Measurements from ENCODE around the gene FAM171A1.
"Not testable (repeated sequence)": the region's sequence is repeated elsewhere in the genome, so short reads cannot be mapped to it uniquely, and the experiment has no call there.

Gene FAM171A1

GRCh38 chr10:15399060-15399661, 28.1 kb upstream of the FAM171A1 start:
- H3K27ac ChIP-seq (ENCODE audit: low read depth, low read length) = no peak overlapping the region
- H3K4me1 ChIP-seq (ENCODE audit: control insufficient read depth, insufficient read depth, low read length, unreplicated experiment) = no peaks in the 10 kb centered on the region
- H3K27me3 ChIP-seq (ENCODE audit: insufficient read depth, low read length) = peaks cover 11% of the 10 kb centered on the region; the same call in 1 of the 2 replicates
- H3K36me3 ChIP-seq (ENCODE audit: insufficient read depth, low read length) = no peaks in the 10 kb centered on the region
- H2AFZ ChIP-seq (ENCODE audit: low read length, unreplicated experiment) = no peak overlapping the region
- no peaks in the 10 kb centered on the region for H3K79me2 ChIP-seq (ENCODE audit: control insufficient read depth, insufficient read depth, low read length, unreplicated experiment)
- H3K4me3 ChIP-seq (ENCODE audit: low read depth, low read length) = no peak overlapping the region

- H2AFZ ChIP-seq (ENCODE audit: low read length, unreplicated experiment) = no peak overlapping the region
- peaks cover 11% of the 10 kb centered on the region for H3K27me3 ChIP-seq (ENCODE audit: insufficient read depth, low read length)
- H3K27ac ChIP-seq (ENCODE audit: low read depth, low read length) = no peak overlapping the region
- H3K79me2 ChIP-seq (ENCODE audit: control insufficient read depth, insufficient read depth, low read length, unreplicated experiment) = no peaks in the 10 kb centered on the region
- H3K4me1 ChIP-seq (ENCODE audit: control insufficient read depth, insufficient read depth, low read length, unreplicated experiment) = no peaks in the 10 kb centered on the region
- H3K4me3 ChIP-seq (ENCODE audit: low read depth, low read length) = no peak overlapping the region
- H3K36me3 ChIP-seq (ENCODE audit: insufficient read depth, low read length) = no peaks in the 10 kb centered on the region
Observed at GRCh38 chr10:15395935-15396334, 24.8 kb upstream of the FAM171A1 start.

GRCh38 chr10:15393139-15393825, 22.2 kb upstream of the FAM171A1 start:
- H3K4me3 ChIP-seq (ENCODE audit: low read depth, low read length) = no peak overlapping the region
- peaks cover 8% of the 10 kb centered on the region; the same call in 1 of the 2 replicates for H3K27me3 ChIP-seq (ENCODE audit: insufficient read depth, low read length)
- H3K79me2 ChIP-seq (ENCODE audit: control insufficient read depth, insufficient read depth, low read length, unreplicated experiment) = no peaks in the 10 kb centered on the region
- H3K27ac ChIP-seq (ENCODE audit: low read depth, low read length) = no peak overlapping the region
- H2AFZ ChIP-seq (ENCODE audit: low read length, unreplicated experiment) = no peak overlapping the region
- H3K36me3 ChIP-seq (ENCODE audit: insufficient read depth, low read length) = no peaks in the 10 kb centered on the region
- no peaks in the 10 kb centered on the region for H3K4me1 ChIP-seq (ENCODE audit: control insufficient read depth, insufficient read depth, low read length, unreplicated experiment)

GRCh38 chr10:15391491-15391890, 20.4 kb upstream of the FAM171A1 start:
- no peak overlapping the region for H3K27ac ChIP-seq (ENCODE audit: low read depth, low read length)
- H3K4me3 ChIP-seq (ENCODE audit: low read depth, low read length) = no peak overlapping the region
- no peaks in the 10 kb centered on the region for H3K4me1 ChIP-seq (ENCODE audit: control insufficient read depth, insufficient read depth, low read length, unreplicated experiment)
- H2AFZ ChIP-seq (ENCODE audit: low read length, unreplicated experiment) = no peak overlapping the region
- H3K27me3 ChIP-seq (ENCODE audit: insufficient read depth, low read length) = peaks cover 11% of the 10 kb centered on the region; the same call in 1 of the 2 replicates
- H3K79me2 ChIP-seq (ENCODE audit: control insufficient read depth, insufficient read depth, low read length, unreplicated experiment) = no peaks in the 10 kb centered on the region
- H3K36me3 ChIP-seq (ENCODE audit: insufficient read depth, low read length) = no peaks in the 10 kb centered on the region

- not testable (repeated sequence) for H3K4me1 ChIP-seq (ENCODE audit: control insufficient read depth, insufficient read depth, low read length, unreplicated experiment); H3K36me3 ChIP-seq (ENCODE audit: insufficient read depth, low read length); H2AFZ ChIP-seq (ENCODE audit: low read length, unreplicated experiment); H3K4me3 ChIP-seq (ENCODE audit: low read depth, low read length); H3K27ac ChIP-seq (ENCODE audit: low read depth, low read length); H3K79me2 ChIP-seq (ENCODE audit: control insufficient read depth, insufficient read depth, low read length, unreplicated experiment)
- peaks cover 23% of the 10 kb centered on the region; the same call in 1 of the 2 replicates for H3K27me3 ChIP-seq (ENCODE audit: insufficient read depth, low read length)
Observed at GRCh38 chr10:15388172-15388571, 17.1 kb upstream of the FAM171A1 start.

- H3K79me2 ChIP-seq (ENCODE audit: control insufficient read depth, insufficient read depth, low read length, unreplicated experiment) = no peaks in the 10 kb centered on the region
- no peak overlapping the region for H2AFZ ChIP-seq (ENCODE audit: low read length, unreplicated experiment)
- no peak overlapping the region for H3K27ac ChIP-seq (ENCODE audit: low read depth, low read length)
- H3K4me3 ChIP-seq (ENCODE audit: low read depth, low read length) = no peak overlapping the region
- no peaks in the 10 kb centered on the region for H3K4me1 ChIP-seq (ENCODE audit: control insufficient read depth, insufficient read depth, low read length, unreplicated experiment)
- peaks cover 23% of the 10 kb centered on the region; the same call in 1 of the 2 replicates for H3K27me3 ChIP-seq (ENCODE audit: insufficient read depth, low read length)
- H3K36me3 ChIP-seq (ENCODE audit: insufficient read depth, low read length) = no peaks in the 10 kb centered on the region
Observed at GRCh38 chr10:15387021-15387420, 15.9 kb upstream of the FAM171A1 start.

GRCh38 chr10:15385552-15386455, 14.7 kb upstream of the FAM171A1 start:
- no peak overlapping the region for H3K27ac ChIP-seq (ENCODE audit: low read depth, low read length)
- no peak overlapping the region for H2AFZ ChIP-seq (ENCODE audit: low read length, unreplicated experiment)
- H3K4me1 ChIP-seq (ENCODE audit: control insufficient read depth, insufficient read depth, low read length, unreplicated experiment) = no peaks in the 10 kb centered on the region
- no peak overlapping the region for H3K4me3 ChIP-seq (ENCODE audit: low read depth, low read length)
- H3K27me3 ChIP-seq (ENCODE audit: insufficient read depth, low read length) = peaks cover 21% of the 10 kb centered on the region; the same call in 1 of the 2 replicates
- H3K36me3 ChIP-seq (ENCODE audit: insufficient read depth, low read length) = no peaks in the 10 kb centered on the region
- H3K79me2 ChIP-seq (ENCODE audit: control insufficient read depth, insufficient read depth, low read length, unreplicated experiment) = no peaks in the 10 kb centered on the region

- Histone ChIP-seq H3K4me3 (ENCODE audit: low read depth, low read length) (no peak overlapping the region), H3K4me1 (ENCODE audit: control insufficient read depth, insufficient read depth, low read length, unreplicated experiment) (no peaks in the 10 kb centered on the region), H3K27me3 (ENCODE audit: insufficient read depth, low read length) (peaks cover 18% of the 10 kb centered on the region; the same call in 1 of the 2 replicates), H2AFZ (ENCODE audit: low read length, unreplicated experiment) (no peak overlapping the region), H3K27ac (ENCODE audit: low read depth, low read length) (no peak overlapping the region), H3K79me2 (ENCODE audit: control insufficient read depth, insufficient read depth, low read length, unreplicated experiment) (no peaks in the 10 kb centered on the region), H3K36me3 (ENCODE audit: insufficient read depth, low read length) (no peaks in the 10 kb centered on the region)
Observed at GRCh38 chr10:15381420-15381819, 10.3 kb upstream of the FAM171A1 start.

- H3K27me3 ChIP-seq (ENCODE audit: insufficient read depth, low read length) = peaks cover 4% of the 10 kb centered on the region; the same call in 1 of the 2 replicates
- no peak overlapping the region for H3K27ac ChIP-seq (ENCODE audit: low read depth, low read length)
- no peak overlapping the region for H2AFZ ChIP-seq (ENCODE audit: low read length, unreplicated experiment)
- no peak overlapping the region for H3K4me3 ChIP-seq (ENCODE audit: low read depth, low read length)
- H3K36me3 ChIP-seq (ENCODE audit: insufficient read depth, low read length) = no peaks in the 10 kb centered on the region
- H3K79me2 ChIP-seq (ENCODE audit: control insufficient read depth, insufficient read depth, low read length, unreplicated experiment) = no peaks in the 10 kb centered on the region
- H3K4me1 ChIP-seq (ENCODE audit: control insufficient read depth, insufficient read depth, low read length, unreplicated experiment) = no peaks in the 10 kb centered on the region
Observed at GRCh38 chr10:15379078-15379477, 8.0 kb upstream of the FAM171A1 start.

- Histone ChIP-seq H3K4me1 (ENCODE audit: control insufficient read depth, insufficient read depth, low read length, unreplicated experiment) (no peaks in the 10 kb centered on the region), H3K36me3 (ENCODE audit: insufficient read depth, low read length) (no peaks in the 10 kb centered on the region), H3K79me2 (ENCODE audit: control insufficient read depth, insufficient read depth, low read length, unreplicated experiment) (no peaks in the 10 kb centered on the region), H3K27ac (ENCODE audit: low read depth, low read length) (no peak overlapping the region), H3K4me3 (ENCODE audit: low read depth, low read length) (no peak overlapping the region), H2AFZ (ENCODE audit: low read length, unreplicated experiment) (no peak overlapping the region), H3K27me3 (ENCODE audit: insufficient read depth, low read length) (peaks cover 4% of the 10 kb centered on the region; the same call in 1 of the 2 replicates)
Observed at GRCh38 chr10:15378569-15378968, 7.5 kb upstream of the FAM171A1 start.
